Ovary (tissue), 3 donors: ENCODE measurements around the gene TAAR9.

Experiments used
- CTCF ChIP-seq, 3 donors: fragments of 450-650 bp in 2 of 3; fragments of 200-600 bp in 1 of 3; IDR thresholded peaks; one replicate each; pipeline versions ENCODE4 v1.5.1 to v1.8.0; 2016 to 2022; ENCODE audit warnings: antibody characterized with exemption in 3 of 3, mild to moderate bottlenecking in 1 of 3
- EP300 ChIP-seq: sonication (generic); formaldehyde crosslinking; IDR thresholded peaks from one replicate; pipeline ENCODE4 v1.6.1; 2017; ENCODE audit warnings: antibody characterized with exemption
- donor health status: DM: no; HTN: no; CAD: no.

- TF ChIP-seq CTCF (IDR thresholded peaks at IDR 0.05) (no peak), EP300 (no peak)
Observed at GRCh38 chr6:132495604-132496079, 42.4 kb upstream of the TAAR9 start.
